DND-41 (cell line): ENCODE results near the gene SGCD.

ENCODE experiments used
- ATAC-seq: fragments of 200-7000 bp; cut with Tn5 transposase; 3 replicates; pipeline ENCODE4 v1.9.1; 2021; ENCODE audit warnings: low read depth; ENCODE audit not compliant: insufficient read depth
- DNase-seq: peaks from one replicate; pipeline ENCODE4 v3.0.0-alpha.2; 2020
- H2AFZ ChIP-seq: 2 replicates; pipeline ENCODE4 v1.6.0; 2012; ENCODE audit warnings: low read depth, low read length
- H3K27ac ChIP-seq: 2 replicates; pipeline ENCODE4 v1.5.1; 2012; ENCODE audit warnings: low read length, inconsistent platforms
- H3K27me3 ChIP-seq: fragments of 200-600 bp; sonication (generic); 2 replicates; pipeline ENCODE4 v1.6.0; 2012; ENCODE audit warnings: low read length, mild to moderate bottlenecking, inconsistent platforms; ENCODE audit not compliant: insufficient read depth, poor library complexity
- H3K36me3 ChIP-seq: 2 replicates; pipeline ENCODE4 v1.5.1; 2012; ENCODE audit warnings: low read length, inconsistent platforms; ENCODE audit not compliant: insufficient read depth
- H3K4me1 ChIP-seq: 2 replicates; pipeline ENCODE4 v1.5.1; 2012; ENCODE audit warnings: mild to moderate bottlenecking, low read length; ENCODE audit not compliant: insufficient read depth
- H3K4me2 ChIP-seq: 2 replicates; pipeline ENCODE4 v1.6.0; 2012; ENCODE audit warnings: mild to moderate bottlenecking, moderate library complexity, low read length, inconsistent platforms; ENCODE audit not compliant: insufficient read depth
- H3K4me3 ChIP-seq, 2 experiments: fragments of 200-600 bp in 1 of 2; shearing (Covaris generic) in 1 of 2; 2 replicates each; pipeline ENCODE4 v1.5.1; 2012 to 2016; ENCODE audit warnings: inconsistent platforms in 2 of 2, low read length in 2 of 2, mild to moderate bottlenecking in 2 of 2, low read depth in 1 of 2, moderate library complexity in 1 of 2
- H3K79me2 ChIP-seq: 2 replicates; pipeline ENCODE4 v1.6.0; 2012; ENCODE audit warnings: low read length, inconsistent platforms; ENCODE audit not compliant: insufficient read depth
- H3K9ac ChIP-seq: 2 replicates; pipeline ENCODE4 v1.6.0; 2012; ENCODE audit warnings: low read depth, mild to moderate bottlenecking, inconsistent platforms, low read length, moderate library complexity
- H3K9me3 ChIP-seq: 2 replicates; pipeline ENCODE4 v1.5.1; 2012; ENCODE audit warnings: low read length, moderate library complexity, mild to moderate bottlenecking, inconsistent platforms; ENCODE audit not compliant: insufficient read depth, severe bottlenecking
- H4K20me1 ChIP-seq: 2 replicates; pipeline ENCODE4 v1.6.0; 2012; ENCODE audit warnings: low read length; ENCODE audit not compliant: insufficient read depth
- CTCF ChIP-seq: IDR thresholded peaks from 2 replicates; pipeline ENCODE4 v1.5.1; 2012; ENCODE audit warnings: borderline replicate concordance, low read length, moderate library complexity, mild to moderate bottlenecking; ENCODE audit not compliant: poor library complexity, severe bottlenecking; ENCODE audit errors: extremely low read depth
- EZH2 ChIP-seq: IDR thresholded peaks from 3 replicates; pipeline ENCODE4 v1.6.1; 2012; ENCODE audit warnings: borderline replicate concordance, low read depth, mild to moderate bottlenecking, moderate library complexity, low read length, inconsistent platforms; ENCODE audit not compliant: severe bottlenecking

Gene SGCD

GRCh38 chr5:156684216-156684615 lies 357.3 kb downstream of the SGCD start:
- no peak for ATAC-seq
- H3K9me3 ChIP-seq = no peaks in the 10 kb centered on the region
- H3K4me3 ChIP-seq = no peak overlapping the region
- TF ChIP-seq EZH2 = no peak
- TF ChIP-seq CTCF = no peak
- H2AFZ ChIP-seq = no peak overlapping the region
- no peaks in the 10 kb centered on the region for H3K79me2 ChIP-seq
- H3K4me2 ChIP-seq = no peak overlapping the region
- H3K4me1 ChIP-seq = no peaks in the 10 kb centered on the region
- no peak overlapping the region for H3K9ac ChIP-seq
- H3K36me3 ChIP-seq = no peaks in the 10 kb centered on the region
- H4K20me1 ChIP-seq = no peaks in the 10 kb centered on the region
- H3K27ac ChIP-seq = no peak overlapping the region
- no peak for DNase-seq
- peaks cover 18% of the 10 kb centered on the region for H3K27me3 ChIP-seq

GRCh38 chr5:156685481-156685880 lies 358.5 kb downstream of the SGCD start:
- H3K4me2 ChIP-seq = no peak overlapping the region
- no peaks in the 10 kb centered on the region for H3K9me3 ChIP-seq
- no peaks in the 10 kb centered on the region for H3K36me3 ChIP-seq
- no peak for TF ChIP-seq EZH2
- no peak for TF ChIP-seq CTCF
- no peaks in the 10 kb centered on the region for H3K4me1 ChIP-seq
- no peaks in the 10 kb centered on the region for H3K79me2 ChIP-seq
- no peak overlapping the region for H2AFZ ChIP-seq
- peaks cover 18% of the 10 kb centered on the region for H3K27me3 ChIP-seq
- DNase-seq (no peak), ATAC-seq (no peak)
- H3K9ac ChIP-seq = no peak overlapping the region
- no peak overlapping the region for H3K27ac ChIP-seq
- no peak overlapping the region for H3K4me3 ChIP-seq
- no peaks in the 10 kb centered on the region for H4K20me1 ChIP-seq

- Histone ChIP-seq H2AFZ (no peak overlapping the region), H3K79me2 (no peaks in the 10 kb centered on the region), H4K20me1 (no peaks in the 10 kb centered on the region), H3K27ac (no peak overlapping the region), H3K36me3 (no peaks in the 10 kb centered on the region), H3K4me3 (no peak overlapping the region), H3K9ac (no peak overlapping the region), H3K4me2 (no peak overlapping the region), H3K27me3 (peaks cover 18% of the 10 kb centered on the region), H3K9me3 (no peaks in the 10 kb centered on the region), H3K4me1 (no peaks in the 10 kb centered on the region)
- TF ChIP-seq EZH2 = no peak
- DNase-seq (no peak), ATAC-seq (no peak)
Observed at GRCh38 chr5:156686380-156686779, 359.4 kb downstream of the SGCD start.

- Histone ChIP-seq H4K20me1 (no peaks in the 10 kb centered on the region), H3K79me2 (no peaks in the 10 kb centered on the region), H3K4me1 (no peaks in the 10 kb centered on the region), H3K27ac (no peak overlapping the region), H3K9me3 (no peaks in the 10 kb centered on the region), H3K9ac (no peak overlapping the region), H3K4me2 (no peak overlapping the region), H2AFZ (no peak overlapping the region), H3K36me3 (no peaks in the 10 kb centered on the region), H3K4me3 (no peak overlapping the region), H3K27me3 (peaks cover 18% of the 10 kb centered on the region)
- ATAC-seq (no peak), DNase-seq (no peak)
- TF ChIP-seq EZH2 = no peak
- no peak for TF ChIP-seq CTCF
Observed at GRCh38 chr5:156686796-156687195, 359.8 kb downstream of the SGCD start.
